Uterus (tissue), 4 donors: ENCODE measurements around the gene TERT. TPM values are rescaled to one million over a fixed set of nuclear protein-coding genes. Genes with fewer than 3 reads are reported as not detected.

Experiments used
- DNase-seq, 2 donors: peaks; one replicate each; pipeline ENCODE4 v3.0.0-alpha.2; 2019 to 2020
- H3K27ac ChIP-seq, 2 donors: fragments of 200-600 bp; sonication (generic); 1 replicate in 1 of 2; 2 replicates in 1 of 2; pipeline ENCODE4 v1.5.1; 2016 to 2018
- H3K27me3 ChIP-seq, 2 donors: fragments of 200-600 bp; sonication (generic); one replicate each; pipeline ENCODE4 v1.5.1; 2018 to 2019; ENCODE audit warnings: control low read depth in 1 of 2
- H3K36me3 ChIP-seq, 2 donors: fragments of 200-600 bp; sonication (generic); one replicate each; pipeline ENCODE4 v1.5.1; 2019; ENCODE audit warnings: control low read depth in 1 of 2
- H3K4me1 ChIP-seq, 2 donors: fragments of 200-600 bp; sonication (generic); one replicate each; pipeline ENCODE4 v1.5.1; 2018 to 2019; ENCODE audit warnings: control low read depth in 1 of 2
- H3K4me3 ChIP-seq, 2 donors: fragments of 200-600 bp; sonication (generic); 1 replicate in 1 of 2; 2 replicates in 1 of 2; pipeline ENCODE4 v1.5.1; 2018 to 2019; ENCODE audit warnings: mild to moderate bottlenecking in 1 of 2
- H3K9me3 ChIP-seq, 2 donors: fragments of 200-600 bp; sonication (generic); one replicate each; pipeline ENCODE4 v1.5.1; 2019; ENCODE audit warnings: control low read depth in 1 of 2
- POLR2A ChIP-seq, 2 donors: fragments of 450-650 bp; IDR thresholded peaks; one replicate each; pipeline ENCODE4 v1.6.1; 2016; ENCODE audit warnings: antibody characterized with exemption in 2 of 2, mild to moderate bottlenecking in 1 of 2, moderate library complexity in 1 of 2
- intact Hi-C: fragments of 100-400 bp; cut with DNase I; formaldehyde crosslinking; loops from one replicate; pipeline ENCODE4 v1.15.1; 2023; ENCODE audit warnings: low total_unique reads
- total RNA-seq, 4 donors: library from RNA; depleted of rRNA in 3 of 4; stranded (reverse); fragments of >200 nt in 3 of 4; gene quantifications; one replicate each; pipeline versions ENCODE4 v1.1.0 to v1.2.4, GENCODE V29; 2014 to 2023
- TF ChIP-seq, protein P1 (sequence below), 4 experiments: fragments of 200-600 bp in 2 of 4; fragments of 450-650 bp in 2 of 4; sonication (generic) in 2 of 4; IDR thresholded peaks; one replicate each; pipeline ENCODE4 v1.5.1; 2016 to 2019; ENCODE audit warnings: antibody characterized with exemption in 4 of 4, mild to moderate bottlenecking in 2 of 4, moderate library complexity in 1 of 4
- donor health status: DM: yes; HTN: yes; CAD: no.

The TERT gene
- total RNA-seq, 4 donors from 2014 or later: 0.26 TPM; not detected in 3

DNA sequence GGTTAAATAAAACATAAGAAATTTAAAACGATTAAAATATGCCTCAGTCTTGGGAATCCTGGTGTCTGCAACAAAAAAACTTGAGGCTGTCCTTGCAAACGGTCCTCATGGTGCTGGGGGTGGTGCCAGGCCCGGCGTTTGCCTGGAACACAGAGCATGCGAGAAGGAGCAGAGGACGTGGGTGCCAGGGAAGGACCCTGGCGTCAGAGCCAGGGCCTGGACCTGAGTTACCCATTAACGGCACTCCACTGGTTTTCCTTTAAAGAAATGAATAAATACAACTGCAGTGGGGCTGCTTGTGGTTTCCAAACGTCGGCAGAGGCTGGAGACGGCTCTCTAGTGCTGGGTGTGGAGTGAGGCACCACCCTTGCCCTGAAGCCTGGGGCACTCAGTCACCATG is 69.8 kb downstream of the TERT start, which contains the start of gene SLC6A18:
Gene SLC6A18 (plus strand): TSS at position 301 of the 400 bp plus-strand sequence. CDS start 97 bp downstream, at position 398.
- intact Hi-C loops: no loop called here
- no peaks in the 10 kb centered on the region for H3K4me1 ChIP-seq
- no peak within 1 kb of the TSS for H3K27ac ChIP-seq
- no peak for TF ChIP-seq POLR2A (IDR thresholded peaks at IDR 0.05)
- TF ChIP-seq, protein P1, sequence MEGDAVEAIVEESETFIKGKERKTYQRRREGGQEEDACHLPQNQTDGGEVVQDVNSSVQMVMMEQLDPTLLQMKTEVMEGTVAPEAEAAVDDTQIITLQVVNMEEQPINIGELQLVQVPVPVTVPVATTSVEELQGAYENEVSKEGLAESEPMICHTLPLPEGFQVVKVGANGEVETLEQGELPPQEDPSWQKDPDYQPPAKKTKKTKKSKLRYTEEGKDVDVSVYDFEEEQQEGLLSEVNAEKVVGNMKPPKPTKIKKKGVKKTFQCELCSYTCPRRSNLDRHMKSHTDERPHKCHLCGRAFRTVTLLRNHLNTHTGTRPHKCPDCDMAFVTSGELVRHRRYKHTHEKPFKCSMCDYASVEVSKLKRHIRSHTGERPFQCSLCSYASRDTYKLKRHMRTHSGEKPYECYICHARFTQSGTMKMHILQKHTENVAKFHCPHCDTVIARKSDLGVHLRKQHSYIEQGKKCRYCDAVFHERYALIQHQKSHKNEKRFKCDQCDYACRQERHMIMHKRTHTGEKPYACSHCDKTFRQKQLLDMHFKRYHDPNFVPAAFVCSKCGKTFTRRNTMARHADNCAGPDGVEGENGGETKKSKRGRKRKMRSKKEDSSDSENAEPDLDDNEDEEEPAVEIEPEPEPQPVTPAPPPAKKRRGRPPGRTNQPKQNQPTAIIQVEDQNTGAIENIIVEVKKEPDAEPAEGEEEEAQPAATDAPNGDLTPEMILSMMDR (IDR thresholded peaks at IDR 0.05): no peak
- no peaks in the 10 kb centered on the region for H3K36me3 ChIP-seq
- H3K9me3 ChIP-seq: no peaks in the 10 kb centered on the region
- no peak for DNase-seq
- no peak within 1 kb of the TSS for H3K4me3 ChIP-seq
- no peaks in the 10 kb centered on the region for H3K27me3 ChIP-seq

DNA sequence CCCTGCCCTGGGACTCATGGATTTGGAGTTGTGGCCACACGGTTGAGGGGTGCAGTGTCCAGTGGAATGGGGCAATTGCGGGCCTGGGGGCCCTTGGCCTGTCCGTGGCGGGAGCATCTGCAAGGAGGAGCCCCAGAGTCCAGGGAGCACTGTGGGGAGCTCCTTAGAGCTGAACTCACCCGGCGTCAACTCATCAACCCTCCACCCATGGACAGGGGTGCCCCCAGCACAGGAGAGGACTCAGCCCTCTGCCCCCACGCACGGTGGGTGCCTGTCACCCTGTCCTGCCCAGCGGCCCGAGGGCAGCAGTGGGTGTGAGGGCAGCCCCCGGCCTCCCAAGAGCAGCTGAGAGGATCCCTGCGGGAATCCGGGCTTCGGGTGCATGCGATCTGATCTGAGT is 70.2 kb downstream of the TERT start:
- Histone ChIP-seq H3K4me1 (no peaks in the 10 kb centered on the region), H3K36me3 (no peaks in the 10 kb centered on the region), H3K4me3 (no peak overlapping the region), H3K27ac (no peak overlapping the region), H3K27me3 (no peaks in the 10 kb centered on the region), H3K9me3 (no peaks in the 10 kb centered on the region)
- intact Hi-C loops: no loop called here
- no peak for DNase-seq
- TF ChIP-seq, protein P1 (IDR thresholded peaks at IDR 0.05): no peak

GRCh38 chr5:1223278-1223670 is 71.6 kb downstream of the TERT start:
- no peak for DNase-seq
- H3K27me3 ChIP-seq: no peaks in the 10 kb centered on the region
- no peak overlapping the region for H3K27ac ChIP-seq
- no peak overlapping the region for H3K4me3 ChIP-seq
- intact Hi-C loops: no loop called here
- H3K9me3 ChIP-seq: no peaks in the 10 kb centered on the region
- no peaks in the 10 kb centered on the region for H3K4me1 ChIP-seq
- no peaks in the 10 kb centered on the region for H3K36me3 ChIP-seq
- TF ChIP-seq, protein P1 (IDR thresholded peaks at IDR 0.05): no peak
- no peak for TF ChIP-seq POLR2A (IDR thresholded peaks at IDR 0.05)

GRCh38 chr5:1222621-1223277 is 72.1 kb downstream of the TERT start:
- no peak for DNase-seq
- TF ChIP-seq, protein P1 (IDR thresholded peaks at IDR 0.05): no peak
- no peak for TF ChIP-seq POLR2A (IDR thresholded peaks at IDR 0.05)
- Histone ChIP-seq H3K27me3 (no peaks in the 10 kb centered on the region), H3K27ac (no peak overlapping the region), H3K4me1 (no peaks in the 10 kb centered on the region), H3K36me3 (no peaks in the 10 kb centered on the region), H3K9me3 (no peaks in the 10 kb centered on the region), H3K4me3 (no peak overlapping the region)
- intact Hi-C loops: no loop called here

DNA sequence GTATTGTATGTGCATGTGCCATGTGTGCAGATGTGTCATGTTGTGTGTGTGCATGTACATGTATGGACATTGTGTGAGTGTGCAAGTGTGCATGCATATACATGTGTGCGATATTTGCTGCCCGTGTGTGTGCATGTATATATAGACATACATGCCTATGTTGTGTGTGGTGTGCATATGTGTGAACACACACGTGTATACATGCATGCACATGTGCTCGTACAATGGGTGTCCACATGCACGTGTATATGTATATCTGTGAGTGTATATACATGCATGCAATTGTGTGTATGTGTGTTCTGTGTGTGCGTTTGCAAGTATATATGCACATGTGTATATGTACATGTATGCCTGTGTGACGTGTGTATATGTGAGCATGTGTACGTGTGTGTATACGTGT is 72.7 kb downstream of the TERT start:
- no peaks in the 10 kb centered on the region for H3K4me1 ChIP-seq
- no peak overlapping the region for H3K4me3 ChIP-seq
- no peaks in the 10 kb centered on the region for H3K9me3 ChIP-seq
- no peaks in the 10 kb centered on the region for H3K27me3 ChIP-seq
- intact Hi-C loops: no loop called here
- TF ChIP-seq, protein P1 (IDR thresholded peaks at IDR 0.05): no peak
- TF ChIP-seq POLR2A (IDR thresholded peaks at IDR 0.05): no peak
- H3K27ac ChIP-seq: no peak overlapping the region
- H3K36me3 ChIP-seq: no peaks in the 10 kb centered on the region
- DNase-seq: no peak
